HK-2 (cell line): Measurements from ENCODE around the gene ARID1A.
"Not testable (repeated sequence)": the region's sequence is repeated elsewhere in the genome, so short reads cannot be mapped to it uniquely, and the experiment has no call there.

Source experiments
- DNase-seq: peaks from one replicate; pipeline ENCODE4 v3.0.0-alpha.2; 2018; ENCODE audit not compliant: unreplicated experiment

ARID1A gene

DNA sequence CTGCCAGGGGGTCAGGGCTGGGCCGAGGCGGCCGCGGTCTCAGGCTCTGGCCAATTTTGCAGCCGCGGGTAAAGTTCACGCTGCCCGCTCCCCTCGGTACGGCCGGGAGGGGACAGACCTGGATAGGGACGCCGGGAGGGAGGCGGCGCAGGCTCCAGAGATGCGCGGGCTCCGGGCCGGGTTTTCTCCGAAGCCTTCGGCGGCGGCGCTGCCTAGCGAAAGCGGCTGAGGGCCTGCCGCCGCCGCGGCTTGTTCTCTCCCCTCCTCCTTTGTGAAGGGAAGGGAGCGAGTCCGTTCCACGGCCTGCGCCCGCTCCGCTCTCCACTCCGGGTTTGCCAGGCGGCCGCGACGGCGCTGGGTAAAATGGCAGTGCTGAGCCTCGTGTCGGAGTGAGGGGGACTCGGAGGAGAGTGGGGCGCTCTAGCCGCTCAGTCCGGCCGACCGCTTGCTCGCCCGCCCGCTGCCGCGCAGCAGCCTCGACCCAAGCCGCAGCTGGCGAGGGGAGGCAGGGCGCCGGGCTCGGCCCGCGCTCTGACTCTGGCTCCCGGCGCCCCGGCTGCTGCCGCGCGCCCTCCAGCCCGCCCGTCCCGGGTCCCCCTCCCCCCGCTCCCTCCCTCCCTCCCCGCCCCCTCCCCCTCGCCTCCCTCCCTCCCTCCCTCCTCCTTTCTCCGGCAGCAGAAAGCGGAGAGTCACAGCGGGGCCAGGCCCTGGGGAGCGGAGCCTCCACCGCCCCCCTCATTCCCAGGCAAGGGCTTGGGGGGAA, at the start of gene ARID1A:
Gene ARID1A, plus strand, starts transcription at position 660 of the 763 bp plus-strand sequence. CDS start 389 bp downstream, outside the sequence.
- peak; percentile 91 for DNase-seq

DNA sequence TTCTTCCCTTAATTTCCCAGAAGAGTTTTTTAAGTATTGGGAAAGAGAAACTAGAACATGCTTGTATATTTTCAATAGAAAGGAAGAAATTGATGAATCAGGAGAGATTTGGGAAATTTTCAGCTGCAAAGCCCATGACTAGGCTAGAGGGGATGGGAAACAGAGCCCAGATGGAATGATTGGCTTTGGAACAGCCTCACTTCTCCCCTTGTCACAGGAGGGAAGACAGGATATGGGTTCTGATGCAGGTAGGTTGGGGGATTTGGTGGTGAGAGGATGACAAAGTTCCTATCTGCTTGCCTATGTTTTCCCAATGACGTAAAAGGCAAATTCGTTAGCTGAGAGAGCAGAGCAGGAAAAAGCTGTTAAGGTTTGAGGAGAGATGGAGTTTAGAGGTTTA, 31.0 kb upstream of the ARID1A start:
- DNase-seq = no peak

DNA sequence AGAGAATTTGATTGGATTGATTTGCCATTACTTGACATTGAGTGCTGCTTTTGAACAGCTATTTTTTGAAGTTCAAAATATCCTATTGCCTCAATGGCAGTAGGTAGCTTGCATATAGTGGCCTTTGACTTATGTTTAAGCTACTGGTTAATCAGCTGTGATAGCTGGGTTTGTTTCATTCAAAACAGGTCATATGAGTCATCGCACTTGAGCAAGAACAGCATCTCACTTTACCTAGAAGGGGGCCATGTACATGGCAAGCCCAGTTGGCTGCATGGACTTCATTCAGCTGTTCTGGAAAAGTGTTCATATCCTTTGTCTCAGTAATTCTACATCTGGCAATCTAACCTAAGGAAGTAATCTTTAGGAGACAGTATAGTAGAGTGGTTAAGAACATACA, 29.0 kb upstream of the ARID1A start:
- DNase-seq = no peak

DNA sequence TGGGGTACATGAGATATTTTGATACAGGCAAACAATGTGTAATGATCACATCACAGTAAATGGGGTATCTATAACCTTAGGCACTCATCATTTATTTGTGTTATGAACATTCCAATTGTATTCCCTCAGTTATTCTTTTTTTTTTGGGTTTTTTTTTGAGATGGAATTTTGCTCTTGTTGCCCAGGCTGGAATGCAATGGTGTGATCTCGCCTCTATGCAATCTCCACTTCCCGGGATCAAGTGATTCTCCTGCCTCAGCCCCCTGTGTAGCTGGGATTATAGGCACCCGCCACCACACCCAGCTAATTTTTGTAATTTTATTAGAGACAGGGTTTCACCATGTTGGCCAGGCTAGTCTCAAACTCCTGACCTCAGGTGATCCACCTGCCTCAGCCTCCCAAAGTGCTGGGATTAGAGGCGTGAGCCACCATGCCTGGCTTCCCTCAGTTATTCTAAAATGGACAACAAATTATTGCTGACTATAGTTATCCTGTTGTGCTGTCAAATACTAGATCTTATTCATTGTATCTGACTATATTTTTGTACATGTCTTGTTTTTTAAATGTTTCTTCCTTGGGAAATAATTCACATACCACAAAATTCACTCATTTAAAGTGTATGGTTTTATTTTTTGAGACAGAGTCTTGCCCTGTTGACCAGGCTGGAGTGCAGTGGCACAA, 27.6 kb upstream of the ARID1A start:
- DNase-seq = not testable (repeated sequence)

DNA sequence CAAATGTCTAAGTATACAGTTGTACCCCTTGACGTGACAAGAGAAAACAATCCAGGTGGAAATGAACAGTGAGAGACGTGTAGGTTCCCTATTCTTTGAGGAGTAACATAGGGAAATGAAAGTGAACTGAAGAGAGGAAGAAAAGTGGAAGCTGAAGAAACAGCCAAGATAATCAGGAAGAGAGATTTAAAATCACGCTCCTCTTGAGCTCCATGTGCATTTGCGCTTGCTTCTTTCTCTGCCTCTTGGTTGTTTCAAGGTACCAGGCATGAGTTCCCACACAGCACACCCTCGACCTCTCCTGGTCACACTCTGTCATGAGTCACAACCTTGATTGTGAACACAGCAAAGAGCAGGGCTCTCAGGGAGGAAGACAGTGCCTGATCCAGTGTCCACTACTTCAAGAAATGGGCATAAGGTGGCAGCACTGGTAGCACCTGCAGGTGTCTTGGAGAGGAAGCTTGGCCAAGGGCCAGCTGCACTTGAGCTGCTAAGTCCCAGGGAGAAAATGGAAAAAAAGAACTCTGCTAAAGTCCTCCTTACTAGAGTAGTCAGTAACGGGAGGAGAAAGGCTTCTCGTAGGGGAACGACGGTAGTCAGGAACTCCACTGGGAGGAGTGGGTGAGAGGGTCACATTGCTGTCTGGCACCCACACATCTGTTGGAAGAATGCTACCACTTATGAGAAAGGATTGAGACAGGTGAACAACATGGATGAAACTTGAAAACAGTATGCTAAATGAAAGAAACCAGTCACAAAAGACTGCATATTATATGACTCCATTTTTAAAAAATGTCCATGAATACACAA, 18.3 kb upstream of the ARID1A start:
- DNase-seq = peak; percentile 79

DNA sequence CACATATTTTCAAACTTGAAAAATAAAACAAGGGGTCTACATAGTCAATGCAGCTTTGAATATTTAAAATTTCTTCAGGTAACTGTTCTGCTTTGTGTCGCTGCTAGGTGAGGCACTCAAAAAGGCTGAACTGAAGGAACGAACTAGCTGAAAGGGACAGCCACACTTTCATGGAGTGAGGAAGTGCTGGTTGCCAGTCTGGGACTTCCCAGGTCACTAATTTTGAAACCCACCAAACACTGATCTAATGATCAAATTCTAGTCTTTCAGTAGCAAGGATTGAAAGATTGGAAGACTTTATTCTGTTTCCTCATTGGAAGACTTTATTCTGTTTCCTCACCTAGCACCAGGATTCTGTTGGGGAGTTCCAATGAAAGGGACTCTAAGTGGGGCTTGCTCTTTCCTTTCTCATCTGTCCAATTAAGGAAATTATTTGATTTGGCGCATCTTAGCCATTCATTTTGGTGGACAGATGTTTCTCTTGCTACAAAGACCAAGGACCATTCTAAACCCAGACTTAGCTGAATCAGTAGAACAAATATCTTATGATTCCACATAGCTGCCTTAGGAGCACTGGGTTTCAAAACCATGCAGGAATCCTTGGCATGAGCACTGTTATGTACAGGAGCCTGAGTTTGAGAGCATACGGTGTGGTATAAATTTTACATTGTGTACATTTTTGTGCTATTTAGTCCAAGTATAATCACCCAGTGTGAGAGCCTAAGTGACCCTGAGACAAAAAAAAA, 10.9 kb upstream of the ARID1A start:
- DNase-seq = no peak

DNA sequence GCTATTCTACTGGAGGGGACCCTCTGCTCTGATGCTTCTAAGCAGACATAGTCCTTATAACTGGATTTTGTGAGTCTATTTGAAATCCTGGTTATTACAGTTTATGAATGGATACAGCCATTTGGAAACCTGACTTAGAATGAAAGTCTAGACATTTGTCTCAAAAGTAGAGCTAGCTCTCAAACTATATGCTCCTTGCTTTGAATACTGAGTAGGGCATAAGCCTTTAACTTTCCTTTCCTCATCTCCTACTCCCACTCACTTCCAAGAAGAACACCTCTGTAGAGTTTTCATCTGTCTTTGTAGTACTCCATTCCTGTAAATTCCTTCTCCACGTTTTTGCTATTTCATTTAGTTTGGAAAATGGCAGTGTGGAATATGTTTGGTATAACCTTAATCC, 9.0 kb upstream of the ARID1A start:
- DNase-seq = no peak

DNA sequence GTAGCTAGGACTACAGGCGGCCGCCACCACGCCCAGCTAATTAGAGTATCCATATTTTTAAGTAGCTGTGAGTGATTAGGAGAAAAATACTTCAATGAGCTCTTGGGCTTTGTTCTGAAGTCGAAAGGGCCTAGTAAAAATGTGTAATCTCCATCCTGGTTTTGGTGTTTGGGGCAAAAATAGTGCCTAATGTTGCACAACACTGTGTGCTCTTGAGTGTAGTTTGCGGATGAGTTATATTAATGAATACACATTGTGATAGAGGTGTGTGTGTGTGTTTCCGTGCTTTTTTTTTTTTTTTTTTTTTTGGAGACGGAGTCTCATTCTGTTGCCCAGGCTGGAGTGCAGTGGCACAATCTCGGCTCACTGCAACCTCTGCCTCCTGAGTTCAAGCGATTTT, 6.3 kb upstream of the ARID1A start:
- DNase-seq = no peak

DNA sequence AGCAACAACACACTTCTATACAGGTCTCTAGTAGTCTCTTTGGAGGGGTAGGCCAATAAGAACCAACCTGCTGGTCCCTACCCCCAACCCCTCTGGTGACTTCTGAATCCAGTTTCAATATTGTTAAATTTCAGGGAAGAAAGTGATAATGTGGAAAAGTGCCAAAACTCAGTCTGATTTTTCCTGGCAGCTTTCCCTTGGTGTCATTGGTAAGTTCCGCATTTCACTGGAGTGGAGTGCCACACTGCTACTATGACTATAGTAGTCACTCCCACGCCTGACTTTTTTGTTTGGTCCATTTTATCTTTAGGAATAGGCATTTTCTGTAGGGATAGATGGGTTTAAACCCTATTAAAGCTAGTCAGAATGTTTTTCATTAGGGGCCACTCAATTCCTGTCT, 5.7 kb upstream of the ARID1A start:
- DNase-seq = no peak

DNA sequence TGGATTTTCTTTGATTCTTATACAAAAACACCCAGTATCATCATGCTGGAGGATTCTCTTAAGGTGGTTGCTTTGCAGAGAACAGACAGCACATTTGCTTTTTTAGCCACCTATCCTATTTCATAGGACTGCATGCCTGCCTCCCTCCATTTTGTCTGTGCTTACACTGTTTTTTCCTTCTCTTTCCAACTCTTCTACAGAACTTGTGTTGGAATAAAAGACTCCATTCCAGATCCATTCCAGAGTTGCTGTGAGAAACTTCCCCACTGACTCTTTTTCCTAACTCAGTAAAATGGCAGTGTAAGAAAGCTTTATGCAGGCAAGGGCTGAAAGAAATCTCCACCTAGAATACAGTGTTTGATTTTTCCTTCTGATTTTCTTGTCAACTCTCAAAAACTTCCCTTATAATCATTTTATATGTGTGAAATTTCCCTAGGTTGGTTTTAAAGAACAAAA, 5.2 kb upstream of the ARID1A start:
- DNase-seq = no peak

DNA sequence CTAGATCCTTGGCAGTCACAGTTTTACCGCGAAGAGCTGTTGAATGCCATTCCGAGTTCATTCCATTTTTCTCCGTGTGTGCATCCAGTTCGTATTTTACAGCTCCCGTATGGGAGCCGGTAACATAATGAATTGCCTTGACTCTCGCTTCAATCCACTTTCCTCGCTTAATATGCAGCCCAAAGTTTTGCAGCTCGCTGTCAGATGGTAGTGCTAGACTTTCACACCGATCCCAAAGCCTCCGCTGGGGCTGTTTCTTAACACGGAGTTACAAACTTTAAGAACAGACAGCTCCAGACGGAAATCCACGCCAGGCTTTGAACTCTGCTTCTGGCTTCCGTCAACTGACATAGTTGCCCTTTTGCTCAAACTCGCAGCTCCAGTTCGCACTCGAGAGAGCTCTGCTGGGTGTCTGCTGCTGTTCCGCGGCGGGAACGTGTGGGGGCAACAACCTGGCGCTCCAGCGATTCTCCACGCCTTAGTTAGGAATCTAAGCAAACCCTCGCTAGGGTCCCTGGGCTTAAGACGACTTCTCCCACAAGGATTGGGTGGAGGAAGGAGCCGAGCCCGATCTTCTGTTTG, 3.5 kb upstream of the ARID1A start:
- peak; percentile 78 for DNase-seq

DNA sequence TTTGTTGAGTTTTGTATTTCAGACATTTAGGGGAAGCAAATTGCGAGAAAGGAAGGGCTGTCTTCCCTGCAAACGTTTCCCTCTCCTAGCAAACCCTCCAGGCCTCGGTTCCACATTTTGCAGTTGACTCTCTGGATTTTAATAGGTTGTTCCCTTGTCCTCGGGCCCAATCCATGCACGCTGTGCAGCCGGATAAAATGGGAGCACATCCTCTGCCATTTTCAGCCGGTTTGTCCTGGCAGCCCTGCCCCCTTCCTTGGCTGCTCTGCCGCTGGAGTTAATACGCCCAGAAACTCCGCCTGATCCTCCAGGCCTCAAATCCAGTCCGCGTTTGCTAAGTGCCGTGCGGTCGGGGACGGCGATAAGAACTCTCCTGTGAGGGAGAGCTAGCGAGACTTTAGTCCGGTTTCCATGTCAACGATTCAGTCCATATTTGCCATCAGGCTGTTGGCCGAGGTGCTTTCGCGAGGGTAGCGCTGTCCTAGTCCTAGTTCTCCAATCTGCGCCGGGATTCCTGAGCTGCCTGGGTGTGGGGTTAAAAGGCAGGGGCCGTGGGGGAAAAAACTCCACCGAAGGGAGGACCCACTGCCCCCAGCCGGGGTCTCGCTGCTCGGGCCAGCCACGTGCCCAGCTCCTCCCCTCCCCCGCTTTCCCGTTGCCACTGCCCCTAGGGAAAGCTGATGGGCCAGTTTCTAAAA, 2.9 kb upstream of the ARID1A start:
- DNase-seq = peak; percentile 93

DNA sequence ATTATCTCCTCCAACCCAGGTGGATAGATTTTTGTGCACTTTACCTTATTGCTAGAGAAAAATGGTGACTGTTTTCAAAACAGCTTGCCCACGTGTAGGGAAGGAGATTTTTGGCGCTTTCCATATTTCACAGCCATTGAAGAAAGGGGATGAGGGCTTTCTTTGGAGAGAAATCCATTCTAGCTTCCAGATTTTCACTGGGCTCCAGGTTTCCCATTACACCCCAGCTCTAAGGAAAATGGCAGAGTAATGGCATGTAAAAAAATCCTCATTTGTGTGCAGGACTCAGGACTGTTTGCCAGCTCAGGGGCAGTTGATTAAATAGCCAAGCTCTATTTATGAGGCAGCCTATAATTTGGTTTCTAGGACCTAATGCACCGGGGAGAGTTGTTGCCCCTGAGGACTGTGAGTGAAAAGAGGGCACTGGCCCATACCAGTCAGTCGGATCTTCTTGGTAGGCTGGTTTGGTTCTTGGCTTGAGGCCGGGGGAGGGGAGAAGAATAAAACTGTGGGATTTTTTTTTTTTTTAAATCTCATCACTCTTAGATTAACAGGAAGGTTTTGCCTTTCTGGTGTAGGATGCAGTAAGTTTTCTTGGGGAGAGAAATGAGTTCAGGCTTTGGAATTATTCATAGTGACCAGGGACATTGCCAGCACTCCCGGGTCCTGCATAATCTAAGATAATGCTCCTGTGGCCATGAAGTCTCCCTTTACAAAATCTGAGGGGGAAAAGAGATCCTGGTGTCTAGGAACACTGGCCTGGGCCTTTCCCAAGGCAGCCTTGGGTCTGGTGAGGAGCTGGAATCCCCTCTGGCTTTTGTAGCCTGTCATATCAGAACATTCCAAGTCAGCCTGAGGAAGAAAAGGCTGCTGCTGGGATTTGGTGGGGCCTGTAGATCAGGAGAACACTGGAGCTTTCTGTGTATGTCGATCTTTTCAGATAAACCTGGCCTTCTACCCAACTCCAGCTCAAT, 1.9 kb upstream of the ARID1A start:
- no peak for DNase-seq

DNA sequence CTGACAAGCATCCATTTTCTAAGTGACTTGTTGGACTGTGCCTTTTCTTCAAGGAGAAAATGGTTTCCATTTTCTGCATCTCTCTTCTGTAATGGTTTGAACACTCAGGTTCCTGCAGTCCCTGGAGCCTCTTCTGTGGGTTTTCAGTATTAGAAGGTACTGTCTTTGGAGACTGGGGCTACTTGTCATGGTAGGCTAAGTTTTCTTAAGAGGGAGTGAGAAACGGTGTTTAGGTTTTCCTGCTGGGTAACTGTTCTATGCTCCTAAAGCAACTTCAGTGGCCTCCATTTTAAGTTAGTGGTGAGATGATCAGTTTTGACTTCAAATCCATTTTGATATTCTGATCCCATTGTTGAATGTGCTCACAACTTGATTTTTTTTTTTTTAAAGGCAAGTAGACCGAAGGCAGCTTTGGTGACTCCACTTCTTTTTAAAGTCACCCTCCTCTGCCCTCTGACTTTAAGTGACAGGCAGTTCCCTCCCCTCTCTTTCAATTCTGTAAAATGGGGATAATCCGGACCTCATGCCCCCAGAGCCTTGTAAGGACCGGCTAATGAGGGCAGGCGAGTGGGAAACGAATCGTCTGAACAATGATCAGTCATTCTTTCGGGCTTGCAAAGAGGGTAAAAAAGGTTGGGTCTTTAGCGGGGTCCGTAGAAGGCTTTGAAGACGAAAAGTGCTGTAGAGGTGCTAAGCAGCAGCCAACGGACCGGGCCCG, 1.0 kb upstream of the ARID1A start:
- DNase-seq = no peak

DNA sequence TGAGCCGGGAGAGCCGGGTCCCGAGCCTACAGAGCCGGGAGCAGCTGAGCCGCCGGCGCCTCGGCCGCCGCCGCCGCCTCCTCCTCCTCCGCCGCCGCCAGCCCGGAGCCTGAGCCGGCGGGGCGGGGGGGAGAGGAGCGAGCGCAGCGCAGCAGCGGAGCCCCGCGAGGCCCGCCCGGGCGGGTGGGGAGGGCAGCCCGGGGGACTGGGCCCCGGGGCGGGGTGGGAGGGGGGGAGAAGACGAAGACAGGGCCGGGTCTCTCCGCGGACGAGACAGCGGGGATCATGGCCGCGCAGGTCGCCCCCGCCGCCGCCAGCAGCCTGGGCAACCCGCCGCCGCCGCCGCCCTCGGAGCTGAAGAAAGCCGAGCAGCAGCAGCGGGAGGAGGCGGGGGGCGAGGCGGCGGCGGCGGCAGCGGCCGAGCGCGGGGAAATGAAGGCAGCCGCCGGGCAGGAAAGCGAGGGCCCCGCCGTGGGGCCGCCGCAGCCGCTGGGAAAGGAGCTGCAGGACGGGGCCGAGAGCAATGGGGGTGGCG, 371 bp downstream of the ARID1A start:
- no peak for DNase-seq

DNA sequence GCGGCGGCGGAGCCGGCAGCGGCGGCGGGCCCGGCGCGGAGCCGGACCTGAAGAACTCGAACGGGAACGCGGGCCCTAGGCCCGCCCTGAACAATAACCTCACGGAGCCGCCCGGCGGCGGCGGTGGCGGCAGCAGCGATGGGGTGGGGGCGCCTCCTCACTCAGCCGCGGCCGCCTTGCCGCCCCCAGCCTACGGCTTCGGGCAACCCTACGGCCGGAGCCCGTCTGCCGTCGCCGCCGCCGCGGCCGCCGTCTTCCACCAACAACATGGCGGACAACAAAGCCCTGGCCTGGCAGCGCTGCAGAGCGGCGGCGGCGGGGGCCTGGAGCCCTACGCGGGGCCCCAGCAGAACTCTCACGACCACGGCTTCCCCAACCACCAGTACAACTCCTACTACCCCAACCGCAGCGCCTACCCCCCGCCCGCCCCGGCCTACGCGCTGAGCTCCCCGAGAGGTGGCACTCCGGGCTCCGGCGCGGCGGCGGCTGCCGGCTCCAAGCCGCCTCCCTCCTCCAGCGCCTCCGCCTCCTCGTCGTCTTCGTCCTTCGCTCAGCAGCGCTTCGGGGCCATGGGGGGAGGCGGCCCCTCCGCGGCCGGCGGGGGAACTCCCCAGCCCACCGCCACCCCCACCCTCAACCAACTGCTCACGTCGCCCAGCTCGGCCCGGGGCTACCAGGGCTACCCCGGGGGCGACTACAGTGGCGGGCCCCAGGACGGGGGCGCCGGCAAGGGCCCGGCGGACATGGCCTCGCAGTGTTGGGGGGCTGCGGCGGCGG, 1.0 kb downstream of the ARID1A start:
- peak; percentile 54 for DNase-seq

DNA sequence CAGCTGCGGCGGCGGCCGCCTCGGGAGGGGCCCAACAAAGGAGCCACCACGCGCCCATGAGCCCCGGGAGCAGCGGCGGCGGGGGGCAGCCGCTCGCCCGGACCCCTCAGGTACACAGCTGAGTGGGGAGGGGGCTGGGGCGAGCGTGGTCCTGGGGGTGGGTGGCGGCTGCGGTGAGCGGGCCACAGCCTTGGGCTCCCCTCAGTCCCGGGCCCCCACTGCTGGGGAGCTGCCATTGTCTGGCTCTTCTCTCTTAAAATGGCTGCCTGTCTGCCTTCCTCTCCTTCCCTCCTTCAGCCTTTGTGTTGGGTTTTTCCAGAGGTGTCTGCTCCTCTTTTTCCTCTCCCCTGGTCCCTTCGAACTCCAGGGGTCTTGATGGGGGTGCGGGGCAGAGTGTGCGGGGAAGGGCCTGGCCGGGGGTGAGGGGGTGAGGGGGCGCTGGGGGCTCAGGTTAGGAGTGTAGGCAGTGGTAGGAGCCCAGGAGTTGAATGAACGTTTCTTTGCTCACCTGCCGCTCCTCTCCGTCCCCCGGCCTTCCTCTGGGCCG, 1.7 kb downstream of the ARID1A start:
- peak; percentile 34 for DNase-seq
